Activated effector memory CD4-positive, alpha-beta T cell treated with anti-CD3 and anti-CD28 coated beads, Interleukin-2, amount 50 U/mL, for 16 hours (primary cell): ENCODE measurements around the gene WDR87.
A peak's percentile ranks its signal among the peaks of the same experiment; 100 is the strongest.
"Not testable (repeated sequence)": the region's sequence is repeated elsewhere in the genome, so short reads cannot be mapped to it uniquely, and the experiment has no call there.

Experiments used
- DNase-seq: peaks from one replicate; pipeline ENCODE4 v3.0.0-alpha.2; 2020

Gene WDR87

DNA sequence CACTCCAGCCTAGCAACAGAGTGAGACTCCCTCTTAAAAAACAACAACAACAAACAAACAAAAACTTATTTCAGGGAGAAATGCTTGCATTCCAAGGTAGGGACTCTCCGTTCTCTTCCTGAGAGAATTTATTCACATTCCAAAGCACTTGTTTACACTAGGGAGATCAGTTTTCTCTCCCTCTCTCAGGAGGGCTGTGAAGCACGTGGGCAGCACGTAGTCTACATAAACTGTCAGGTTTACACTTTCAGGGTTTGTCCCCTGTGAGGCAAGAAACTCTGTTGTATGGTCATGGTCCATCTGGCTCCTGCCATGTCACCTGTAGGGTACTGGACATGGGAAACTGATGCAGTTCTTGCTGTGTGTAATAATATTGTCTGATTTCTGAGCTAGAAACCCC lies 31.6 kb downstream of the WDR87 start:
- no peak for DNase-seq

DNA sequence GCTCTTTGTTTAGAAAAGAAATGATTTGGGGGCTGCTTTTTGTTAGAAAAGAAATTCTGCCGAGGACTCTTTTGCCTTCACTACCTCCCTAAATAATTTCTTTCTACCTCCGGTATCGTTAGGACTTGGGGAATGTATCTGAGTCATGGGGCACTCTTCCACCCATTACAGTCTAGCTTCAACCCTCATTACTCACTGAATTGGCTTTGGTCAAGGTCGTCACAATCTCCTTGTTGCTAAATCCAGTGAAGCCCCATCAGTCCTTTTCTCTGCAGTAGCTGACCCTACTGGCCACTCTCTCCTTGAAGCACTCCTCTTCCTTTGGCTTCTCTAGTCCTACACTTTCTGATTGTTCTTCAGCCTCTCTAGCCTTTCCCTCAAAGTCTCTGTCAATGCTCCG lies 34.0 kb downstream of the WDR87 start:
- no peak for DNase-seq

DNA sequence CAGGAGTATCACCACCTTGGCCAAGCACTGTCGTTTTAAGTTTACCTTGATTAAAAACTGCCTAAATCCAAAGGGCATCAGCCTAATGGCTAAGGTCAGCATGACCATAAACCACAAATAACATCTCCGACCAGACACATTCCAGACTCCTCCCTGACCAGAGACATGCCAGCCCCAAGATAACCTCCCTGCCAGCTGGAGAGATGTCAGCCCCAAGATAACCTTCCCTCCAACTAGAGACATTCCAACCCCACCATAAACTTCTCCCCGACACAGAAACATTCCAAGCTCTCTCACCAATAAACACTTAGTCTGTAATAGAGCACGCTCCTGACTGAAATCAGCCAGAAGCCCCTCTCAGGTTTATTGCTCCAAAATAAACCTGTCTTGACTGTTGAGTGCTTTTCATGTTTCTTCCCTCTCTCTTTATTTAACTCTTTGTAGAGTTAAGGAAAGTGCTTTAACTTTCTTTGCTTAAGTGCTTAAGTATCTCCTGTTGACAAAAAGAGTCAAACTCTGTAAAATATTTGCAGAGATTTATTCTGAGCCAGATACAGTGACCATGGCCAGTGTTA lies 36.5 kb downstream of the WDR87 start:
- no peak for DNase-seq

DNA sequence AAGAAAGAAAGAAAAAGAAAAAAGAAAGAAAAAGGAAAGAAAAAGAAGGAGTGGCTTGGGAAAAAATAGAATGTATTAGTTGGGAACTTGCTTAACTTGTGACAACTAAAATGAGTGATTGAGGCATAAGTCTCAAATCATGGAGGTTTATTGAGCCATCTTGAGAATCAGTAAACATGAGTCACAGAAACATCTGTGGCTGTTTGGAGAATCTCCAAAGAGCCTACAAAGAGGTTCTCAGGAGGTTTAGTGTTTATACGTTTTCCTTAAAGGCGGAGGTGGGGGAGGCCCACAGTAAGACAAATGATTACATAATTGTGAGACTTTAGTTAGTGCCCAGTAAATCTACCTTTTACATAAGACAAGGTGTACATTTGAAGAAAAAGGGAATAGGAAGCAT lies 38.6 kb downstream of the WDR87 start:
- no peak for DNase-seq

DNA sequence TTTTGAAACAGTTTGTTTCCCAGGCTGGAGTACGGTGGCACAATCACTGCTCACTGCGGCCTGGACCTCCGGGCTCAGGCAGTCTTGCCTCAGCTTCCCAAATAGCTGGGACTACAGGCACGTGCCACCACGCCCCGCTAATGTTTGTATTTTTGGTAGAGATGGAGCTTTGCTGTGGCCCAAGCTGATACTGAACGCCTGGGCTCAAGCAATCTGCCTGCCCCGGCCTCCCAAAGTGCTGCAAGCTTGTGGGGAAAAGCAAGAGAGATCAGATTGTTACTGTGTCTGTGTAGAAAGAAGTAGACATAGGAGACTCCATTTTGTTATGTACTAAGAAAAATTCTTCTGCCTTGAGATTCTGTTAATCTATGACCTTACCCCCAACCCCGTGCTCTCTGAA lies 40.5 kb downstream of the WDR87 start:
- DNase-seq: not testable (repeated sequence)

DNA sequence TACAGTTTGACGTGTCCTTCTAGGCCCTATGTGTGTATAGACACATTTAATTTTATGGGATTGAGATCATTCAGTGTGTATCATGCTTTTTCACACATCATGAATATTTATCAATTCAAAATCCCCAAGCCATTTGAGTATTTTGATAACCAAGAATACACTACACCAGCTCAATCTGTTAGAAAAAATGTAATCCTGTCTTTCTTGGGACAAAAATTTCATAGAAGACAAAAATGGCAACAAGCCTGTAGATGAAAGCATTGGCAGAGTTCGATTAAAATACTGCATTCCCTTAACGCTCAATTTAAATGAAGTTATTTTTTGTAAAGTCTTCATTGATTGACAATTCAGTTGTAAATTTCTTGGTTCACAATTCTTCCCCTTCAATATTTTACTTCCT lies 41.9 kb downstream of the WDR87 start:
- no peak for DNase-seq

DNA sequence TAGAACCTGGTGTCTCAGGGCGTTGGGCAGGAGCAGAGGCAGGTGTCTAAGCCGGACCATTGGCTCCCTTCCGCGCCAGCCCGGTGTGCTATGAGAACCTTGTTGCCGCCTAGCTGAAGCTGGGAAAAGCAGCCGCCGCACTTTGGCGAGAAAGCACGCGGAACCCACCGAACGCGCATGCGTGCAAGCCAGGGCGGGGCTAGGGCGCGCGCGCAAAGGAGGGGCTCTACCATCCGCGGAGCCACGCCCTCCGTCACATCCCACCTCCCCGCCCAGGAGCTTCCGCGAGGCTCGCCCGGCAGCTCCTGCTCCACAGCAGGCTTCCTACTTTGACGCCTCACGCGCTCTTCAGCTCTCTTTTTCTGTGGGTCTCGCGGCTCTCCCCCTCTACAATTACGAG lies 51.3 kb downstream of the WDR87 start:
- peak; percentile 77 for DNase-seq

DNA sequence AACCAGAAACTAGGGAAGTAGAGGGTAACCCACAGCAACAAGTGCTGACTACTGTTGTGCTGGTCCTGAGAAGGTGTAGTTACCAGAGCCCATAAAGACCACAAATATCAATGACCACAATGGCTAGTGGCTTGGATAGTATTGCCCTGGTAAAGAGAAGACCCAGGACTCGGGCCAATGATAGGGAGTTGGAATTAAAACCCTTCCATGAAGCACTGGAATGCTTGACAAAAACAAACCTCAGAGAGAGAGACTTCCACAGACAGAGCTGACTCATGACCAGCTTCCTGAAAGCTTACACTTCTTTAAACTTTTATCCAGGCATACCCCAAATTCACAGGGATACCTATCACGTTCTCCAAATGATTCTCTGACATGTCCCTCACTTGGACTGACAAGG lies 60.5 kb downstream of the WDR87 start:
- no peak for DNase-seq
